Loucy (cell line): ENCODE results near the gene EPHA6.

Experiments
- EZH2phosphoT487 ChIP-seq: fragments of 200-600 bp; IDR thresholded peaks from 2 replicates; pipeline ENCODE4 v1.6.1; 2018; ENCODE audit warnings: antibody characterized with exemption, mild to moderate bottlenecking, moderate library complexity, borderline replicate concordance
- TF ChIP-seq, protein P1 (sequence below): fragments of 200-600 bp; sonication (generic); conservative IDR thresholded peaks from 2 replicates; pipeline ENCODE4 v1.5.1; 2014; ENCODE audit warnings: mild to moderate bottlenecking, antibody characterized with exemption, low read length

DNA sequence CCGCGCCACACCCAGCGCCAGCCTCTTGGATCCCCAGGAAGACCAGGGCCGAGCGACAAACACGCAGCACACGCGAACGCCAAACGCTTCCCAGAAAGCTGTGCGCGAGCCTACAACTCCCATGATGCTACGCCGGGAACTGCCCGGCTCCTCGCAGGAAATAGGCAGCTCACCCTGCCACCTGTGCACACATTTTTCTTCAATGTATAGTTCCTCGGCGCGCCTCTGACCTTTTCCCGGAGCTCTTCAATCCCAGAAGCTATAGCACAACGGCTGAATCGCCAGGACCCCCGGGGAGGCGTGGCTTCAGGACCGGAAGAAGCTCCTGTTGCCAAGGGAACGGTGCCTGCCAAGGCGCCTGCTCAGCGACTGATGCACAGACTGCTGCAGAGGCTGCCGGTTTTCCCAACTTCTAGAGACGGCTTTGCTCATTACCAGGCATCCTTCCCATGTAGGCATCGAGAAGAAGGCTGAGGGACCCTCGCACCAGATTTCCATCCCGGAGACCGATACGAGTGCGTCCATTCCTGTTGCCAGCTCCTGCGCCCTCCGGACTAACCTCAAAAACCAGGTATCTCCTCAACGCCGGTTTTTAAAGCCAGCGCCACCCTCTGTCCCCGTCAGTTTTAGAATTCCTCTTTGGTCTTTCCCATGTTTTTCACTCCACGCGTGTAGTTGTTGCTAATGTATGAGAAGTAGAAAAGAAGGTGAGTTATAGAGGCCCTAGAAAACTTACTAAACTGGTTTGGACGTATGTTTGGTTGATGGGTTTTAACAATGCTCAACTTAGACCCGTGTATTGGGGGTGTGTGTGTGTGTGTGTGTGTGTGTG is 950.2 kb downstream of the EPHA6 start, which contains the start of gene ARL6:
- TF ChIP-seq, protein P1, sequence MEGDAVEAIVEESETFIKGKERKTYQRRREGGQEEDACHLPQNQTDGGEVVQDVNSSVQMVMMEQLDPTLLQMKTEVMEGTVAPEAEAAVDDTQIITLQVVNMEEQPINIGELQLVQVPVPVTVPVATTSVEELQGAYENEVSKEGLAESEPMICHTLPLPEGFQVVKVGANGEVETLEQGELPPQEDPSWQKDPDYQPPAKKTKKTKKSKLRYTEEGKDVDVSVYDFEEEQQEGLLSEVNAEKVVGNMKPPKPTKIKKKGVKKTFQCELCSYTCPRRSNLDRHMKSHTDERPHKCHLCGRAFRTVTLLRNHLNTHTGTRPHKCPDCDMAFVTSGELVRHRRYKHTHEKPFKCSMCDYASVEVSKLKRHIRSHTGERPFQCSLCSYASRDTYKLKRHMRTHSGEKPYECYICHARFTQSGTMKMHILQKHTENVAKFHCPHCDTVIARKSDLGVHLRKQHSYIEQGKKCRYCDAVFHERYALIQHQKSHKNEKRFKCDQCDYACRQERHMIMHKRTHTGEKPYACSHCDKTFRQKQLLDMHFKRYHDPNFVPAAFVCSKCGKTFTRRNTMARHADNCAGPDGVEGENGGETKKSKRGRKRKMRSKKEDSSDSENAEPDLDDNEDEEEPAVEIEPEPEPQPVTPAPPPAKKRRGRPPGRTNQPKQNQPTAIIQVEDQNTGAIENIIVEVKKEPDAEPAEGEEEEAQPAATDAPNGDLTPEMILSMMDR: peak; percentile 36; the same call in 1 of the 2 replicates
- TF ChIP-seq EZH2phosphoT487: no peak
